GM19397 (cell line): Measurements from ENCODE around the gene HS3ST6.
"Not testable (repeated sequence)": the region's sequence is repeated elsewhere in the genome, so short reads cannot be mapped to it uniquely, and the experiment has no call there.

ENCODE experiments used
- ATAC-seq: cut with Tn5 transposase; IDR thresholded peaks from one replicate; pipeline ENCODE4 v1.9.1; 2021; ENCODE audit warnings: mild to moderate bottlenecking, moderate library complexity; ENCODE audit not compliant: unreplicated experiment

The HS3ST6 gene

GRCh38 chr16:1929578-1930337 lies 11.5 kb upstream of the HS3ST6 start:
- peak; percentile 82 for ATAC-seq

GRCh38 chr16:1929105-1929504 lies 10.9 kb upstream of the HS3ST6 start:
- ATAC-seq: no peak

GRCh38 chr16:1926271-1926670 lies 8.1 kb upstream of the HS3ST6 start:
- ATAC-seq: no peak

- no peak for ATAC-seq
Measured at GRCh38 chr16:1924095-1924494, 5.9 kb upstream of the HS3ST6 start.

- no peak for ATAC-seq
Measured at GRCh38 chr16:1923299-1924034, 5.3 kb upstream of the HS3ST6 start.

GRCh38 chr16:1922357-1922756 lies 4.1 kb upstream of the HS3ST6 start:
- ATAC-seq: no peak

- no peak for ATAC-seq
Measured at GRCh38 chr16:1920727-1921171, 2.5 kb upstream of the HS3ST6 start.

- ATAC-seq: not testable (repeated sequence)
Measured at GRCh38 chr16:1920122-1920521, 1.9 kb upstream of the HS3ST6 start.

GRCh38 chr16:1919327-1919998 lies 1.2 kb upstream of the HS3ST6 start:
- no peak for ATAC-seq

- ATAC-seq: no peak
Measured at GRCh38 chr16:1917665-1918350, 407 bp downstream of the HS3ST6 start.

GRCh38 chr16:1917056-1917664 lies 1.1 kb downstream of the HS3ST6 start:
- ATAC-seq: no peak

- no peak for ATAC-seq
Measured at GRCh38 chr16:1916640-1916990, 1.6 kb downstream of the HS3ST6 start.

- ATAC-seq: no peak
Measured at GRCh38 chr16:1915732-1916639, 2.2 kb downstream of the HS3ST6 start.

GRCh38 chr16:1914988-1915387 lies 3.2 kb downstream of the HS3ST6 start:
- no peak for ATAC-seq

GRCh38 chr16:1914084-1914608 lies 4.1 kb downstream of the HS3ST6 start:
- no peak for ATAC-seq

GRCh38 chr16:1913327-1914083 lies 4.7 kb downstream of the HS3ST6 start:
- ATAC-seq: no peak

GRCh38 chr16:1912215-1912543 lies 6.0 kb downstream of the HS3ST6 start:
- ATAC-seq: no peak

- ATAC-seq: no peak
Measured at GRCh38 chr16:1911467-1912214, 6.6 kb downstream of the HS3ST6 start.
